Natural killer cell treated with Interleukin-12 subunit alpha and Interleukin-12 subunit beta and Interleukin-15 and Interleukin-18, amount 100 ng/mL, for 72 hours (primary cell): ENCODE measurements around the gene CCR1. TPM values are rescaled to one million over a fixed set of nuclear protein-coding genes. Genes with fewer than 3 reads are reported as not detected.
"Not testable (repeated sequence)": the region's sequence is repeated elsewhere in the genome, so short reads cannot be mapped to it uniquely, and the experiment has no call there.

ENCODE experiments used
- ATAC-seq, 2 donors: fragments of 150-1000 bp; cut with Tn5 transposase in 1 of 2; sonication (Bioruptor Pico), chemical (Tn5 transposase) in 1 of 2; 2 replicates each; pipeline ENCODE4 v1.10.0; 2021
- DNase-seq: peaks from one replicate; pipeline ENCODE4 v3.0.0; 2022; ENCODE audit warnings: low spot score
- H3K27ac Mint-ChIP-seq, 2 donors: 1 replicate in 1 of 2; 2 replicates in 1 of 2; pipeline ENCODE4 v1.8.0; 2022; ENCODE audit warnings: mixed read lengths in 2 of 2, mild to moderate bottlenecking in 1 of 2, moderate library complexity in 1 of 2
- H3K27me3 Mint-ChIP-seq, 2 donors: 1 replicate in 1 of 2; 2 replicates in 1 of 2; pipeline ENCODE4 v1.8.0; 2022; ENCODE audit warnings: mixed read lengths in 2 of 2
- H3K36me3 Mint-ChIP-seq: one replicate; pipeline ENCODE4 v1.8.0; 2022; ENCODE audit warnings: mixed read lengths
- H3K4me1 Mint-ChIP-seq, 2 donors: 1 replicate in 1 of 2; 2 replicates in 1 of 2; pipeline ENCODE4 v1.8.0; 2022; ENCODE audit warnings: low read depth in 2 of 2, mixed read lengths in 2 of 2, mild to moderate bottlenecking in 1 of 2
- H3K4me3 Mint-ChIP-seq: one replicate; pipeline ENCODE4 v1.8.0; 2022; ENCODE audit warnings: mixed read lengths
- H3K9me3 Mint-ChIP-seq: 2 replicates; pipeline ENCODE4 v1.8.0; 2022; ENCODE audit warnings: mixed read lengths
- total RNA-seq, 2 donors: library from RNA; stranded (reverse); gene quantifications; one replicate each; pipeline ENCODE4 v1.2.3, GENCODE V29; 2022

CCR1 gene
- total RNA-seq, 2 donors from 2014 or later, result 52.2 to 92.2 TPM

GRCh38 chr3:46186471-46187340, 21.4 kb downstream of the CCR1 start:
- Mint-ChIP-seq H3K4me3 (peak overlapping the region; percentile 69), H3K9me3 (peaks cover 3% of the 10 kb centered on the region), H3K27ac (peak overlapping the region; percentile 93 to 95), H3K27me3 (no peaks in the 10 kb centered on the region), H3K36me3 (peaks cover 5% of the 10 kb centered on the region), H3K4me1 (peaks cover 63 to 64% of the 10 kb centered on the region in 2 donors)
- DNase-seq (peak; percentile 71), ATAC-seq (peak; percentile 81 to 83)

- no peak for DNase-seq
- Mint-ChIP-seq H3K36me3 (peaks cover 5% of the 10 kb centered on the region), H3K4me3 (peak overlapping the region; percentile 79), H3K27me3 (no peaks in the 10 kb centered on the region), H3K9me3 (peaks cover 3% of the 10 kb centered on the region), H3K27ac (peak overlapping the region; percentile 86 to 97), H3K4me1 (peaks cover 54 to 58% of the 10 kb centered on the region in 2 donors)
- ATAC-seq, result peak; percentile 76 to 83
Observed at GRCh38 chr3:46184469-46184868, 23.6 kb downstream of the CCR1 start.

- Mint-ChIP-seq H3K36me3 (peaks cover 9% of the 10 kb centered on the region), H3K27ac (peak overlapping the region; percentile 86 to 97), H3K4me3 (no peak overlapping the region), H3K4me1 (peaks cover 53% of the 10 kb centered on the region in 2 donors), H3K27me3 (no peaks in the 10 kb centered on the region), H3K9me3 (peaks cover 3% of the 10 kb centered on the region)
- ATAC-seq, result no peak
- no peak for DNase-seq
Observed at GRCh38 chr3:46183330-46183729, 24.8 kb downstream of the CCR1 start.

- DNase-seq, result no peak
- peaks cover 0 to 12% of the 10 kb centered on the region in 2 donors for H3K4me1 Mint-ChIP-seq
- H3K36me3 Mint-ChIP-seq, result peaks cover 34% of the 10 kb centered on the region
- no peak for ATAC-seq
- H3K9me3 Mint-ChIP-seq, result peaks cover 12% of the 10 kb centered on the region
- H3K4me3 Mint-ChIP-seq, result no peak overlapping the region
- H3K27me3 Mint-ChIP-seq, result no peaks in the 10 kb centered on the region
- no peak overlapping the region for H3K27ac Mint-ChIP-seq
Observed at GRCh38 chr3:46168583-46169345, 39.3 kb downstream of the CCR1 start.

- DNase-seq (no peak), ATAC-seq (no peak)
- no peaks in the 10 kb centered on the region for H3K27me3 Mint-ChIP-seq
- no peak overlapping the region for H3K4me3 Mint-ChIP-seq
- peaks cover 25% of the 10 kb centered on the region for H3K36me3 Mint-ChIP-seq
- H3K9me3 Mint-ChIP-seq, result peaks cover 8% of the 10 kb centered on the region
- peak overlapping the region in 1 of 2 donors; percentile 19 for H3K27ac Mint-ChIP-seq
- peaks cover 4 to 10% of the 10 kb centered on the region in 2 donors for H3K4me1 Mint-ChIP-seq
Observed at GRCh38 chr3:46163556-46164041, 44.5 kb downstream of the CCR1 start.

GRCh38 chr3:46162975-46163555, 45.0 kb downstream of the CCR1 start:
- ATAC-seq (no peak), DNase-seq (no peak)
- peak overlapping the region in 1 of 2 donors; percentile 19 for H3K27ac Mint-ChIP-seq
- H3K4me1 Mint-ChIP-seq, result peaks cover 4 to 10% of the 10 kb centered on the region in 2 donors
- no peak overlapping the region for H3K4me3 Mint-ChIP-seq
- H3K36me3 Mint-ChIP-seq, result peaks cover 22% of the 10 kb centered on the region
- H3K27me3 Mint-ChIP-seq, result no peaks in the 10 kb centered on the region
- peaks cover 7% of the 10 kb centered on the region for H3K9me3 Mint-ChIP-seq

GRCh38 chr3:46157685-46158084, 50.4 kb downstream of the CCR1 start:
- not testable (repeated sequence) for H3K36me3 Mint-ChIP-seq, H3K27me3 Mint-ChIP-seq, H3K9me3 Mint-ChIP-seq, ATAC-seq, H3K27ac Mint-ChIP-seq, DNase-seq, H3K4me3 Mint-ChIP-seq
- H3K4me1 Mint-ChIP-seq, result peaks cover 13 to 24% of the 10 kb centered on the region in 2 donors

GRCh38 chr3:46154311-46154710, 53.8 kb downstream of the CCR1 start:
- Mint-ChIP-seq H3K36me3 (peaks cover 6% of the 10 kb centered on the region), H3K9me3 (peaks cover 4% of the 10 kb centered on the region), H3K4me1 (peaks cover 8 to 17% of the 10 kb centered on the region in 2 donors), H3K27ac (peak overlapping the region in 1 of 2 donors; percentile 64), H3K4me3 (no peak overlapping the region), H3K27me3 (no peaks in the 10 kb centered on the region)
- ATAC-seq (no peak), DNase-seq (no peak)

Other genes with a start within 250 kb of the CCR1 start
- 10 to 100 TPM; 14.6 to 30.3 TPM for gene FYCO1, start 212.5 kb downstream of the CCR1 start, total RNA-seq
- gene XCR1, start 180.8 kb downstream of the CCR1 start, total RNA-seq, result not detected
- gene CCR3, start 34.1 kb upstream of the CCR1 start, total RNA-seq, result 1 to 10 TPM in 1 of 2 donors, under 1 TPM in 1; 0.55 to 4.3 TPM
- gene CCR2, start 145.8 kb upstream of the CCR1 start, total RNA-seq, result 1 to 10 TPM in 1 of 2 donors, under 1 TPM in 1; 0.48 to 2.5 TPM
- 10 to 100 TPM; 28.3 to 46.2 TPM for gene CCR5, start 162.6 kb upstream of the CCR1 start, total RNA-seq
- gene CCRL2, start 198.9 kb upstream of the CCR1 start, total RNA-seq, result 1 to 10 TPM; 4.0 to 6.2 TPM